Anterior cingulate cortex (tissue), 58 donors: ENCODE results near the gene NCOA3.

Experiments used
- DNase-seq, 58 donors: peaks; one replicate each; lab custom pipeline; 2025; lab: John Stamatoyannopoulos, UW

Gene NCOA3

DNA sequence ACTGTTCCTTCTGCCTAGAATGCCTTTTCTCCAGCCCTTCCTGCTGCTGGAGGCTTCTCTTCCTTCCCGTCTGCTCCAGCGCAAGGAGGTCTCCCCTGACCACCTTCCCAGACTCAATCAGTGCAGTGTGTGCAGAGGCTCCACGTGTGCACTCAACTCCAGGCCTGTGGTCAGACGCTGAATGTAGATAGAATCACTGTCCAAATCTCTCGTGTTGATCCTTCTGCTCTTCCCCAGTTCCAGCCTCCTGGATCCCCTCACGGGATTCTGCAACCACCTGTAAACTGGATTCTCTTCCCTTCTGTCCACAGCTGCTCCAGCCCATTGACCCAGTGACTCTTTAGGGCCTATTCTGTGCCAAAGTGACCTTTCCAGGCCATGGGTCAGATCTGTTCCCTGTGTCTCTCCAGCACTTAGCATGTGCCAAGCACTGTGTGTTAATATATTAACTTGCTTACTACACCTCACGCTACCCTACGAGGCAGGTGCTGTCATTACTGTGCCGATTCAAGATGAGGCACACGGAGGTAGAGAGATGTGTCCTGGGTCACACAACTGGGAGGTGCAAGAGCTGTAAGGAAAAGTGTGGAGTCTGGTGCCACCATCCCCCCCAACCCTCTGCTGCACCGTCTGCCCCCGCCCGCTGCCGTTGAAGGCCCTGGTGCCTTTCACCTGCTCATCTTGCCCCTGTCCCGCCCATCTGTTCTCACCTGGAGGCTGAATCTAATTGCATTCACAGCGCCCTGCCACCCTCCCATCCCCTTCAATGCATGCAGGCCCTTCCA lies 171.4 kb downstream of the NCOA3 start:
- no peak for DNase-seq

DNA sequence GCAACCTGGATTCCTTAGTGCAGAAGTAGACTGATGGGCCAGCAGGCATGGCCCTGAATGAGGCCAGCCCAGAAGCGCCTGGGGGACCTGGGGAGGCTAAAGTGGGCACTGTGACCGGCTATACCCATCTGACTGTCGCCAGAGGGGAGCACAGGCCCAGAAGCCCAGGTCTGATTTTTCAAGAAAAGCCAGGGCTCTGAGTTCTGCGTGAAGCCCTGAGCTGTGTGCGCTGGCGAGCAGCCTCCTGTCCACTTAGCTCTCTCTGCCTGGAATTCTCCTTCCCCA lies 171.9 kb downstream of the NCOA3 start:
- no peak for DNase-seq

DNA sequence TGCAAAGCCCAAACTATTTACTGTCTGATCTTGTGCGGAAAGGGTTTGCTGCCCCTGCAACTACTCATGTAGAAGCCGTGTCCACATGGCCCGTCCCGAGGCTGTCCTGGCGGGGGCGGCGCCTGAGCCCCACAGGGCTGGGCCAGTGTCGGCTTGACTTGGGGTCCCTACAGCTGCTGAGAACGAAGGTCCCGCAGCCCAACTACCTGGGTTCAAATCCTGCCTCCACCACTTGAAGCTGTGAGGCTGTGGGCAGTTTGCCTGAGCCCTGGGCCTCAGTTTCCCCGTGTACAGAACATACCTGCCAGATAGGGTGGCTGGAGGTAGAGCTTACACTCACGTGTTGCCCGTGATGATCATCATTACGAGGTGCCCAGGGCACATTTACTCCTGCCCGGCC lies 172.5 kb downstream of the NCOA3 start:
- DNase-seq, result no peak

DNA sequence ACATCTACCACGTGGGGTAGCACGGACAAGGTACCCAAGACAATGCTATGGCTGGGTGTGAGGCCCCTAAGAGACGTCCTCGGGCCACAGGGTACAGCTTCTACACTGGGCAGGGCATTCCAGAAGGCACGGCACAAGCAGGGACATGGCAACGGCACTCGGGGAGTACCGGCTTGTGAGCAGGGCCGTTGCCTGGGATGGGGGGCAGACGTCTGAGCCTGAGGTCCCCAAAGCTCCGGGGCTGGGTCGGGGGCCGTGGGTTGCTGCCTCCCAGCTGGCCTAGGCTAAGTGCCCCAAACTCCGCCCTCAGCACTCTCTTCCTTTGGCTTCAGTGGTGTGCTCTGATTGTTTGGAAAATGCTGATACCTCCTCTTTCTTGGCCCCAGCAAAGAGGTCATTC lies 173.0 kb downstream of the NCOA3 start:
- no peak for DNase-seq

DNA sequence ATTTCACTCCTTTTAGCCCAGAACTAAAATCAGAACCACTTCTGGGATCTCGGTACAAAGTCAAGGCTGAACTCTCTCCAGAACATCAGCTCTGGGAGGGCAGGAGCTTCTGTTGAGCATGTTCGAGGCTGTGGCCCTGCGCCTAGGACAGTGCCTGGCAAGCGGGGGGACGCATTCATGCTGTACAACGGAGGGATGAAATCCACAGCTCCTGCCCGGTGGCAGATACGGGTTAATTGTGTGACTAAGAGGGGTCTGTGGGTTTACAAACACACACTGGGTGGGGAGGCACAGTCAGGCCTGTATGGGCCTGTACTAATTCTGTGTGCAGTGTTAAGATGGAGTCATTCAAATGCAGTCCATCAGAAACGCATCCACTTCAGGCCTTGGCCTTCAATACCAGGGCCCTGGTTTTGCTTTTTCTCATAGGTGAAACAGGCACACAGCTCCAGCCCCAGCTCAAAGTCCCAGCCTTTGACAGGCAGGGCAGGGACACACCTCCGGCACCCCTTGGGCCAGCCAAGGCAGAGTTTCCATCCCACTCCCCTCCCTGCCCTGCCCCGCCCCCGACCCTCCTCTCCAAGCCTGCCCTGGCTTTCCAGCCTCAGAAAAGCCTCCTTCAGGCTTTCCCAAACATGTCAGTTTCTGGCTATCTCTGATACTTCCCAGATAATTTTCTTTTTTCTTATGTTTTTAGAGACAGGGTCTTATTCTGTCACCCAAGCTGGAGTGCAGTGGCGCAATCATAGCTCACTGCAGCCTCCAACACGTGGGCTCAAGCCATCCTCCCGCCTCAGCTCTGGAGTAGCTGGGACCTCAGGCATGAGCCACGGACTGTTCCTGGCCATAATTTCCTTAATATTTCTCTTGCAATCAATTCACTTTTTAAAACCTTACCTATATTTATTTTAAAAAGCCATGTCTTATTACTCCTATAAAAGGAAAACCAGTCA lies 173.8 kb downstream of the NCOA3 start:
- no peak for DNase-seq

DNA sequence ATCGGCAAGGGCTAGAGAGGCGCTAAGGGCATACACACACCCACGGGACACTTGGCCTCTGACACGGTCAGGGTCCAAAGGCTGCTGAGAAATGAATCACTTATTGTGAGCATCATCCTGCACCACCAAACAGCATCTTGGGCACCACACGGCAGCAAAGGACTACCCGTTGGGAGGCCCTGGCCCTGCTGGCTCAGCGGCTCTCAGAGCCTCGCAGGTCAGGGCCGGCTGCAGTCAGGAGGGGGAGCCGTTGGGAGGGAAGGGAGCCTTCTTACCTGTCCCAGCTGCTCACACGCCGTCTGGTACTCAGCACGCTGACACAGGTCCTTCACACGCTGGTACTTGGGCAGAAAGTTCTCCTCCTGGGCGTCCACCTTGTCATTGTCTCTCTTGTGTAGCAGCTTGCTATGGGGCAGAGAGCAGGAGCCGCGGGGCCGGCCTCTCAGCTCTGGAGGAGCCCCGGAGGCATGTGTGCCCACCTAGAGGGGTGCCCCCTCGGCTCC lies 174.6 kb downstream of the NCOA3 start:
- no peak for DNase-seq

DNA sequence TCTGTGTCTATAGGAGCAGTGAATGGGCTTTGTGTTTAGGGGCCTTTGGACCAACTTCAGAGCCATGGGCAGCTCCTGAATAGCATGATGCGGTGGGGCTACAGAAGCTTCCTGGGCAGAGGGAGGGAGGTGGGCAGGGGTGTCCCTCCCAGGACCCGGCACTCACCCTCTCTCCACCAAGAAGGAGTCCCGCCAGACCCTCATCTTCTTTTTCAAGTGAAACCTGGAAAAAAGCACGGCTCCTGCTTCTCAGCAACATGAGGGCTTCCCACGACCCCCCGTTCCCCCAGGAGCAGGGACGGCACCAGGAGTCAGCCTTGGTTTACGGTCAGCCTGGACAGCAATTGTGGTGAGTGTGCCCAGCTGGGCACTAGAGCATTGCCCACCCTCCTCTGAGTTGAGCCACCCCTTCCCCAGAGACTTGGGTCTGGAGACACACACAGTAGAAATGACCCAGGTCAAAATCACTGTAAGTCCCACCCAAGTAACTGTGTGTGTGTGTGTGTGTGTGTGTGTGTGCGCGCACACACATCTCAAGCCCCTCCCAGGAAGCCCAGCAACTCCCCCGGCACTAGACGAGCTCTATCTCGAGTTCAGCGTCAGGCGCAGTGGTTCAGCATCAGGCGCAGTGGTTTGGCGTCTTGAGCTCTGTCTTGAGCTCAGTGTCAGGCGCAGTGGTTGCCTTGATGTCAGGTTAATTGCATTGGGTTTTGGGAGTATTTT lies 175.4 kb downstream of the NCOA3 start:
- no peak for DNase-seq

DNA sequence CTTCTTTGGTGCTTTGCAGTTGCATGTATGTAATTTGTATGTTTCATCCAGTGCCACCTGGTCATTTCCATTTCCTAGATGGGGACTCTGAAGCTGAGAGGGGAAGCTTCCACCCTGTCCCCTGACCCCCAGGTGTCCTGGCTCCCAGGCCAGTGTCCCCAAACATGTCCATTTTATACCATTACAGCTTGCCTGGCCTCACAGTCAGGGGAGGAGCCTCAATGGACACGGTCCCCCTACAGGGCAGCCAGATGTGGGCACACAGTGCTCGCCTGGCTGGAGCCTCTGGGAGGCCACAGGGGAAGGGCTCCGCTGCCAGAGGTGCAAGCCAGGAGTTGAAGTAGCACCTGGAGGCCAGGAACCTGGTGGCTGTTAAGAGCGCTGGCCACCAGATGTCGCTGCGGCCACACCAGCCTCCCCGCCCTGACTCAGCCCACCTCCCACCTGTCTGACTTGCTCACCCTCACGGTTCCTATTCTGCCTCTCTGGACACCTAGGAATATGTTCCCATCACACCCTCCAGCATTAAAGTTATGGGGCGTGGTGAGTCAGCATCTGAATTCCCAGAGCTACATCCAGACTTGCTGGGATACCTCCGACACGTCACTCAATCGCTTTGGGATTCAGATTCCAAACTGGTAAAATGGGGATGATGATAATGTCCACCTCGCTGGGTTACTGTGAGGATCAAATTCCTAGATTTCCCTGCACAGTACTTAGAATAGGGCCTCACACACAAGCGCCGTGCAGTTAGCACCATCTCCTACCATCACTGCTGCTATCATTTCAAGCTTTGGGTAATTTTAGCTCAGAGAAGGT lies 176.2 kb downstream of the NCOA3 start:
- DNase-seq, result peak in 16 of 58 donors; percentile 2 to 33 (median 9)

DNA sequence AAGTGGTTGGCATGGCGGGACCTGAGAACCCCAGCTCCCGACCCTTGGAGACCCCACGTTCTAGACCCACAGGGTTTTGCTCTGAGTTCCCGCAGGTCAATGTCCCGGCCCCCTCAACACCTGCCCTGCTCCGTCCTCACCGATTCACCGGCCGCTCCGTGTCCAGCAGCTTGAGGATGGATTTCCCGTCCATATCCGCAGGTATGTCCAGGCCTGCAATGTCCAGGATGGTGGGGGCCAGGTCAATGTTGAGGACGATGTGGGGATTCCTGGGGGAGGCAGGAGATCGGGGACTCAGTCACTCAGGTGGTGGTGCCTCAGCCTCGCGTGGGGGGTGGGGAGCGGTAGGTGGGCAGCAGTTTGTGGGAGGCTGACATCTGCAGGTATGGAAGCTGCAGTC lies 176.8 kb downstream of the NCOA3 start:
- no peak for DNase-seq

DNA sequence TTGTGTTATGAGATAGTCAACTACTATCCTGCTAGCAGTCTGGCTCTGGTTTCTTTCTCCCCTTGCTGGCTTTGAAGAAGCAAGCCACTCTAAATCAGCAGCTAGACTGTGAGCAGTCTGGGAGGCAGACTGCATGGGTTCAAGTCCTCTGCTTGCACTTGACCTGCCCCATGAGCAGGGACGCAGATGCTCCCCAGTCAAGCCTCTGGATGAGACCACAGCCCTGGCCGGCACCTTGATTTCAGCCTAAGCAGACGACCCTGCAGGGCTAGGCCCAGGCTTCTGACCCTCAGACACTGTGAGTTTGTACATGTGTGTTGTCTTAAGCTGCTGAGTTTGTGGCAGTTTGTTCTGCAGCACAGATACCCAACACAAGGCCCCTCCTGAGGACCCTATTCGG lies 177.8 kb downstream of the NCOA3 start:
- DNase-seq, result no peak

DNA sequence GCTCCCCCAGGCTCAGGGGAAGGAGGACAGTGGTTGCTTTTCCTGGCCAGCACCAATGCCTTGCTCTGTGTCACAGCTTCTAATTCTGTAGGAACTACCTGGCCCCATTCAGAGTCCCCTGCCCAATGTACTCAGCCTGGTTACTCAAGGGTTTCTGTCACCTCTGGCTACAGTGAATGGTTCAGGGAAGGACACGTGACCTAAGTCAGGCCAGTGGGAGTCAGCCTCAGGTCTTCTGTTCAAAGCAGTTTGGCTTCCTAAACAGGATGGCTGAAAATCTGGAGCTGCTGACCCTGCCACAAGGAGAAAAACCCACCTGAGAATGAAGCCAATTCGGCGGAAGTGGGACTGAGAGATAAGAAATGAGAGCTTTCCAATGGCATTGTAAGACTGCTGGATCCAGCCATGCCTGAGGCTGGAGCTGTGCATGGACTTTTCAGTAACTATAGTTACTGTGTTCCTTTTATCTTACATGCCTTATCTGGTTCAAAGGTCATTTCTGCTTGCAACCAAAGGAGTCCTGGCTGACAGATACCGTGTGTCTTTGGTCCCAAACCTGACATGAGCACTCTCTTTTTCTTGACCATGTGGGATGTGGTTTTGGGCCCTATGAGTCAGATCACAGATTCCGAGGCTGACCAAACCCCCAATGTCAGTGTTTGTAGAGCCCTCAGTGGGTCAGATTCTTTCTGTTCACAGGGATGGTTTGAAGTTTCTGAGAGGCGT lies 179.3 kb downstream of the NCOA3 start:
- DNase-seq, result no peak

DNA sequence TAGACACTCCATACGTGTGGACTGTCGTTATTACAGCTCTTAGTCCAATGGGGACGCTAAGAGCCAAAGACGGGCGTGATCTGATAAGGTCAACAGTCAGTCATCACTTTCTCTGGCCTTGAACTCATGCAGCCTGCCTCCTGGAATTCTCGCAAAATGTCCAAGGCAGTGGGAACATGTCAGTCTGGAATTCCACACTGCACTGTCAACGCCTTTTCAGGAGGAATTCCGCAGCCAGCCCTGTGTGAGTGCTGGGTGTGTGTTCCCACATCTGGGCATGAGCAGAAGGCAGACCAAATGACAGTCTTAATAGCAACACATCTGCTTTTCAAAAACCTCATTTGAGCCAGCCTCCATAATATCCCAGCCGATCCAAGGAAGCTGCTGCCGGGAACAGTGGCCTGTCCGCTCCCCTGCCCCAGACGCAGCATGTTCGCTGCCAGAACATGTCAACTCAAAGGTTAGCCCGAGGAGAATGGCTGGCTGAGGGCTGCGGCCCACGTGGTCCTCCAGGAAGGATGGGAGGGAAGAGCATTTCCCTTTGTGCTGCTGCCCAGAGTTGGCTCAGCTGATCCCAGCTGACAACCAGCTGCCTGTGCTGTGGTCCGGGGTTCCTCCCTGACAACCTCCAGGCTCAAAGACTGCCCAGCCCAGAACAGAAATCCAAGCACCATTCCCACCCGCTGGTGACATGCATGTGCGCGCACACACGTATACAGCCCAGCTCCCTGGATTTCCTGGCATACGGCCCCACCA lies 180.5 kb downstream of the NCOA3 start:
- peak in 25 of 58 donors; percentile 2 to 57 (median 21) for DNase-seq

DNA sequence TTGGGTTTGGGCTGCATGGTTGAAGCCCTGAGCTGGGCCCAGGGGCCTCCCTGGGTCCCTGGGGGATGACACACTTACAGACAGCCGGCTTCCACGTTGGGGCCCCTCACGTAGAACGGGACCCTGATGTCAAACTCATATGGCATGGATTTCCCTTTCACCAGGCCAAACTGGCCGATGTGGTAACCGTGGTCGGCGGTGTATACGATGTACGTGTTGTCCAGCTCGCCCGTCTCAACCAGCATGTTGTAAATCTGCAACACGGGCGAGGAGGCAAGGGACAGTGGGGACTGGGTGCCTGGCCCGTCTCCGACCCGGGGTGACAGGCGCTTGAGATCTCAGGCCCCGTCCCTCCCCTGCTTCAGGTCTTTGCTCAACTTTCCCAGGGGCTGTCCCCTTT lies 181.2 kb downstream of the NCOA3 start:
- no peak for DNase-seq

DNA sequence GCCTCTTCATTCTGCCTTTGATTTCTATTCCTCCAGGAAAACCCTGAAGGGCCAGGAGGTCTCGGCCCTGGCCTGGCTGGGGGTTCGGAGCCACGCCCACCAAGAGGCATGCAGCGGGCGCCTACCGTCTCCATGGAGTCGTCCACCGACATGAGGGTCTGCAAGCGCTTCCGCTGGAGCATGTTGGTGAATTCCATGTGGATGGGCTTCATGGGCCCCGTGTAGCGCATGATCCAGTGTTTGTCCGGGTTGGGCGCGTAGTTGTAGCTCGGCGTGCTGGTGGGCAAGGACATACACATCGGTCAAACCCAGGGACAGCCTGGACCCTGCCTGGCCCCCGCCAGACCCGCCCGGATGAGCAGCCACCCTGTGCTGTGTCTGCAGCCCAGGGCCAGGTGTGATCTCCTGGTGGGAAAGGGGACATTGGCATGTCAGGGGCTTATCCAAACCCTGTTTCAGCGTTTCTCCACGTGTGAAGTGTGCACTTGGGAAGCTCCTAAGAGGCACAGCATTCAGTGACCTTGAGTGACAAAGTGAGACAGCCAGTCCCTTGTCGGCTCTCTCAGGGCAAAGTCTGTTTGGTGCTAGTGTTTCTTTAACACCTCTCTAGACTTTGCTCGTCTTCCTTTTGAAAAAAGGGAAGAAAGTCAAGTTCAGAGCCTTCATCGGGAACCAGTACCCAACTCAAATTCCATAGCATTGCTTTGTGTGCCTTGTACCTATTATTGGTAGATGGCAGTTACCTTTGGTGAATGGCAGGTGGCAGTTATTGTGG lies 182.8 kb downstream of the NCOA3 start:
- DNase-seq, result no peak

DNA sequence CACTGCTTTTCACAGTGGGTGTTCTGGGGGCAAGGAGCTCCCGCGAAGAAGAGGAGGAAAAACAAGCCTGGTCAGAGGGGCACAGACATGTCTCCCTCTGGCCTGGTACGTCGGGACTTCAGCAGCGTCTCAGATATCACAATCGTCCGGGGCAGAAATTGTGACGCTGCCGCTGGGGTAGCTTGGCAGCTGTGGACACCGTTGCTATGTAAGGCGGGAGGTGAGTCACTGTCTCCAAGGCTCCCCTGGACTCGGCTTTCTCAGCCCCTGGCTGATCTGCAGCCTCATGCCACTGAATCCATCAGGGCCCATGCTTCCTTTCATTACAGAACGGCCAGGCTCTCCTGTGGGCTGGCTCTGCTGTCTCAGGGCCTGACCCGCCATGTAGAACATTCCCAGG lies 184.9 kb downstream of the NCOA3 start:
- peak in 2 of 58 donors; percentile 33 to 61 for DNase-seq

DNA sequence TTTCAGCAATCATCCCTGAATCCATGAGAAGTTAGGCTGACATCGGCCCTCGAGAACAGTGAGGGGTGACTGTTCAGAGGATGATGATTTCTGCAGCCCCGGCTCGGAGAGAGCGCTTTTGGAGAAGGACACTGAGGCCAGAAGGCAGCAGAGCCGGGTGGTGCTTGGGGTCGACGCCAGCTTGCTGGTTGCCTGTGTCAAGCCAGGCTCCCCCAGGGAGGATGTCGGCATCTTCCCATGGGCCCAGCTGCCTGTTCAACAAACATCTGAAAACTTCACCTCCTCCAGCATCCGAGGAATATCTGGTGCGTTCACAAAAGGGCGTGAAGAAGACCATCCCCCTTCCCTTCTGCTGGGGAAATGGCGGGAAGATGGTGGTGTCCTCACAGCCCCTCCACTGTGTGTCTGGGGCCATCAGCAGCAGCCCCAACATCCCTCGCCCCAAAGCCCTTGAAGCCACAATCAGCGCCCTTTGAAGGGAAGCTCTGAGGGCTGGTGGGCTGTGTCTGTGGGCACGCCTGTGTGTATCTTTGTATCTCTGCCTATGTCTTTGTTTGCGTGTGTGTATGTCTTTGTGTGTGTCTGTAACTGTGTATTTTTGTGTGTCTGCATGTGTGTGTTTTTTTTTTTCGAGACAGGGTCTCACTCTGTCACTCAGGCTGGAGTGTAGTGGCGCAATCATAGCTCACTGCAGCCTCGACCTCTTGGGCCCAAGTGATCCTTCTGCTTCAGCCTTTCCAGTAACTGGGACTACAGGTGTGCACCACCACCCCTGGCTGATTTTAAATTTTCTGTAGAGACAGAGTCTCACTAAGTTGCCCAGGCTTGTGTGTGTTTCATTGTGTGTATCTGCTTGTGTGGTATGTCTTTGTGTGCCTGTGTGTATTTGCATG lies 185.7 kb downstream of the NCOA3 start:
- no peak for DNase-seq
